ENCODE data around the gene OR52B2. TPM values are rescaled to one million over a fixed set of nuclear protein-coding genes. Genes with fewer than 3 reads are reported as not detected.

The OR52B2 gene
- total RNA-seq, 1 experiment from 2014 or later = not detected

DNA sequence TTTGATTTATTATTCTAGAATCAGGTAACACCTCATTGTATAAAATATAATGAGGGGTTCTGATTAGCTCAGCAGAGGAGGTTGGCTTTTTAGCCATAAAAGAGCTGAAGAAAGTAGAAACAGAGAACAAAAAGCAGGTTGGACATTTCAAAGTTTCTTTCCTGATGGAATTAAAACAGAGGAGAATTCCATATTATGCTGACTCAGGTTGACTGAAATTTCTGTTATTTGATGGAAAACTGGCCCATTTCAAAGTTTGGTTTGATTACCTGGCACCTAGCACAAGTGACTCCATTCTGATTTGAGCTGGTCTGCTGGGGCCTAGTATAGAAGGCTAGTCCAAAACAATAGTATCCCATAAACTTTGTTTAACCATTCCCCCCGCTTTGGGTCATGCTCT is 37.7 kb downstream of the OR52B2 start:
- no CpG with 5 or more reads among the region's 1 CpG for WGBS (ENCODE audit: extremely low coverage, insufficient read length, low lambda C conversion rate)
- TF ChIP-seq, protein P1, sequence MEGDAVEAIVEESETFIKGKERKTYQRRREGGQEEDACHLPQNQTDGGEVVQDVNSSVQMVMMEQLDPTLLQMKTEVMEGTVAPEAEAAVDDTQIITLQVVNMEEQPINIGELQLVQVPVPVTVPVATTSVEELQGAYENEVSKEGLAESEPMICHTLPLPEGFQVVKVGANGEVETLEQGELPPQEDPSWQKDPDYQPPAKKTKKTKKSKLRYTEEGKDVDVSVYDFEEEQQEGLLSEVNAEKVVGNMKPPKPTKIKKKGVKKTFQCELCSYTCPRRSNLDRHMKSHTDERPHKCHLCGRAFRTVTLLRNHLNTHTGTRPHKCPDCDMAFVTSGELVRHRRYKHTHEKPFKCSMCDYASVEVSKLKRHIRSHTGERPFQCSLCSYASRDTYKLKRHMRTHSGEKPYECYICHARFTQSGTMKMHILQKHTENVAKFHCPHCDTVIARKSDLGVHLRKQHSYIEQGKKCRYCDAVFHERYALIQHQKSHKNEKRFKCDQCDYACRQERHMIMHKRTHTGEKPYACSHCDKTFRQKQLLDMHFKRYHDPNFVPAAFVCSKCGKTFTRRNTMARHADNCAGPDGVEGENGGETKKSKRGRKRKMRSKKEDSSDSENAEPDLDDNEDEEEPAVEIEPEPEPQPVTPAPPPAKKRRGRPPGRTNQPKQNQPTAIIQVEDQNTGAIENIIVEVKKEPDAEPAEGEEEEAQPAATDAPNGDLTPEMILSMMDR (conservative IDR thresholded peaks at IDR 0.05) = no peak
- no peak overlapping the region for H2BK5ac ChIP-seq (ENCODE audit: insufficient read length, low read length)
- no peak for DNase-seq
- H3K79me1 ChIP-seq (ENCODE audit: insufficient read depth, low read depth, low read length, poor library complexity, severe bottlenecking) = no peaks in the 10 kb centered on the region
- Mint-ChIP-seq H3K27me3 (ENCODE audit: low read depth) (no peaks in the 10 kb centered on the region), H3K4me3 (no peak overlapping the region), H3K4me1 (no peaks in the 10 kb centered on the region), H3K36me3 (ENCODE audit: insufficient read depth in 1 of 3, low read depth in 3 of 3) (no peaks in the 10 kb centered on the region), H3K9me3 (no peaks in the 10 kb centered on the region), H3K27ac (no peak overlapping the region)
- no peaks in the 10 kb centered on the region for H3K79me2 ChIP-seq (ENCODE audit: insufficient read depth, low read length)
- H3K27ac ChIP-seq (ENCODE audit: insufficient read length, low read depth, low read length) = no peak overlapping the region
- H3K9me3 ChIP-seq (ENCODE audit: control insufficient read depth, low read depth, low read length) = no peaks in the 10 kb centered on the region
- no peak overlapping the region for H2BK20ac ChIP-seq (ENCODE audit: low read depth, low read length, poor library complexity, severe bottlenecking)
- H3K4ac ChIP-seq (ENCODE audit: low read depth, low read length) = no peak overlapping the region
- H3K9ac ChIP-seq (ENCODE audit: extremely low read depth, insufficient read length, low read length) = no peak overlapping the region
- H2AFZ ChIP-seq (ENCODE audit: low read length) = no peak overlapping the region
- no peak overlapping the region for H2BK15ac ChIP-seq (ENCODE audit: low read depth, low read length)
- H3T11ph ChIP-seq (ENCODE audit: low read length) = no peak overlapping the region
- no peak overlapping the region for H3K23ac ChIP-seq (ENCODE audit: insufficient read length, low read depth, low read length)
- H2BK12ac ChIP-seq (ENCODE audit: insufficient read length, low read depth, low read length) = no peak overlapping the region
- H3K14ac ChIP-seq (ENCODE audit: insufficient read depth, low read length) = no peak overlapping the region
- H2AK5ac ChIP-seq (ENCODE audit: insufficient read length, low read length) = no peak overlapping the region
- no peak overlapping the region for H4K5ac ChIP-seq (ENCODE audit: insufficient read length, low read depth, low read length)
- H3K18ac ChIP-seq (ENCODE audit: insufficient read length, low read depth, low read length) = no peak overlapping the region
- no peak overlapping the region for H4K91ac ChIP-seq (ENCODE audit: insufficient read length, low read depth, low read length)
- no peaks in the 10 kb centered on the region for H3K27me3 ChIP-seq (ENCODE audit: insufficient read depth, low read length)
- H3K23me2 ChIP-seq (ENCODE audit: insufficient read length, low read depth, low read length, poor library complexity, severe bottlenecking) = no peaks in the 10 kb centered on the region
- no peaks in the 10 kb centered on the region for H3K4me1 ChIP-seq (ENCODE audit: insufficient read depth, low read length)
- no peak overlapping the region for H3K56ac ChIP-seq (ENCODE audit: insufficient read length, low read depth, low read length)
- H3K4me2 ChIP-seq (ENCODE audit: insufficient read depth, insufficient read length, low read length) = no peak overlapping the region
- no peak overlapping the region for H4K8ac ChIP-seq (replicated peaks; ENCODE audit: insufficient read length, low read depth, low read length)
- no peak overlapping the region for H2BK120ac ChIP-seq (ENCODE audit: low read depth, low read length, poor library complexity, severe bottlenecking)
- no peaks in the 10 kb centered on the region for H4K20me1 ChIP-seq (ENCODE audit: control insufficient read depth, insufficient read depth, insufficient read length)
